Measurements from ENCODE around the gene DHODH.

DNA sequence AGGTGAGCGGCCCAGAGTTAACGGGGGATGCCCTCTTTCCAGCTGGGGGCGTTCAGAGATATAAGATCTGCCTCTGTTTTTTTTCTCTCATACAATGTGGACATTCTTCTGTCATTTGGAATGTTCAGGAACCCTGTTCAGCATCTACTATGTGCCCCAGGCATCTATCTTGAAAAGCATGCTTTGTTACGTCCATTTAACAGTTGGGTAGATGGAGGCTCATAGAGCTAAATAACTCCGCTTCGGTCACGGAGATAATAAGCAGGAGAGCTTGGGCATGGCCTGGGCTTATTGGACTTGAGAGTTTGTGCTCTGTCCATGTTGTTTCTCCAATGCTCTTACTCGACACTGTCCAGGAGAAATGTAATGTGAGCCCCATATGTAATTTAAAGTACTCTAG, 6.1 kb downstream of the DHODH start:
- TF ChIP-seq, protein P1, sequence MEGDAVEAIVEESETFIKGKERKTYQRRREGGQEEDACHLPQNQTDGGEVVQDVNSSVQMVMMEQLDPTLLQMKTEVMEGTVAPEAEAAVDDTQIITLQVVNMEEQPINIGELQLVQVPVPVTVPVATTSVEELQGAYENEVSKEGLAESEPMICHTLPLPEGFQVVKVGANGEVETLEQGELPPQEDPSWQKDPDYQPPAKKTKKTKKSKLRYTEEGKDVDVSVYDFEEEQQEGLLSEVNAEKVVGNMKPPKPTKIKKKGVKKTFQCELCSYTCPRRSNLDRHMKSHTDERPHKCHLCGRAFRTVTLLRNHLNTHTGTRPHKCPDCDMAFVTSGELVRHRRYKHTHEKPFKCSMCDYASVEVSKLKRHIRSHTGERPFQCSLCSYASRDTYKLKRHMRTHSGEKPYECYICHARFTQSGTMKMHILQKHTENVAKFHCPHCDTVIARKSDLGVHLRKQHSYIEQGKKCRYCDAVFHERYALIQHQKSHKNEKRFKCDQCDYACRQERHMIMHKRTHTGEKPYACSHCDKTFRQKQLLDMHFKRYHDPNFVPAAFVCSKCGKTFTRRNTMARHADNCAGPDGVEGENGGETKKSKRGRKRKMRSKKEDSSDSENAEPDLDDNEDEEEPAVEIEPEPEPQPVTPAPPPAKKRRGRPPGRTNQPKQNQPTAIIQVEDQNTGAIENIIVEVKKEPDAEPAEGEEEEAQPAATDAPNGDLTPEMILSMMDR (IDR thresholded peaks at IDR 0.05), result no peak
- no peak for TF ChIP-seq POLR2AphosphoS5 (IDR thresholded peaks at IDR 0.05)

Measured in transverse colon (tissue), 4 donors.